Activated CD4-positive, alpha-beta T cell treated with anti-CD3 and anti-CD28 coated beads, Interleukin-2, amount 50 U/mL, for 16 hours (primary cell): ENCODE measurements around the gene RWDD1.
A peak's percentile ranks its signal among the peaks of the same experiment; 100 is the strongest.

Experiments used
- DNase-seq: peaks from one replicate; pipeline ENCODE4 v3.0.0-alpha.2; 2020

Gene RWDD1

GRCh38 chr6:116570856-116571682 is at the start of gene RWDD1:
Gene RWDD1 (plus strand): TSS chr6:116571504. CDS start chr6:116571583, 79 bp downstream.
- DNase-seq, result peak; percentile 99

GRCh38 chr6:116522896-116523295 is 48.4 kb upstream of the RWDD1 start:
- no peak for DNase-seq

- no peak for DNase-seq
Observed at GRCh38 chr6:116524236-116524635, 47.1 kb upstream of the RWDD1 start.

GRCh38 chr6:116528133-116528532 is 43.2 kb upstream of the RWDD1 start:
- no peak for DNase-seq

GRCh38 chr6:116528780-116529179 is 42.5 kb upstream of the RWDD1 start:
- DNase-seq, result no peak

- DNase-seq, result no peak
Observed at GRCh38 chr6:116529466-116530290, 41.6 kb upstream of the RWDD1 start.

- DNase-seq, result no peak
Observed at GRCh38 chr6:116530436-116530835, 40.9 kb upstream of the RWDD1 start.

- DNase-seq, result peak; percentile 62
Observed at GRCh38 chr6:116531675-116532570, 39.4 kb upstream of the RWDD1 start.

GRCh38 chr6:116533233-116533957 is 37.9 kb upstream of the RWDD1 start:
- DNase-seq, result no peak

GRCh38 chr6:116535109-116535508 is 36.2 kb upstream of the RWDD1 start:
- no peak for DNase-seq

- DNase-seq, result peak; percentile 60
Observed at GRCh38 chr6:116536216-116536621, 35.1 kb upstream of the RWDD1 start.

- no peak for DNase-seq
Observed at GRCh38 chr6:116542426-116542825, 28.9 kb upstream of the RWDD1 start.

- DNase-seq, result no peak
Observed at GRCh38 chr6:116543149-116543548, 28.2 kb upstream of the RWDD1 start.

GRCh38 chr6:116545651-116546050 is 25.7 kb upstream of the RWDD1 start, which contains the start of gene TRAPPC3L:
Gene TRAPPC3L (minus strand): TSS chr6:116545684. CDS start chr6:116545514, 170 bp downstream.
- no peak for DNase-seq

- no peak for DNase-seq
Observed at GRCh38 chr6:116547358-116547757, 23.9 kb upstream of the RWDD1 start.

- no peak for DNase-seq
Observed at GRCh38 chr6:116550796-116551195, 20.5 kb upstream of the RWDD1 start.

GRCh38 chr6:116553451-116553850 is 17.9 kb upstream of the RWDD1 start, which contains the start of gene CALHM4:
Gene CALHM4 (plus strand): TSS chr6:116553751. CDS start chr6:116553794, 43 bp downstream.
- DNase-seq, result no peak

- DNase-seq, result no peak
Observed at GRCh38 chr6:116556065-116556464, 15.2 kb upstream of the RWDD1 start.

- DNase-seq, result no peak
Observed at GRCh38 chr6:116556814-116557415, 14.4 kb upstream of the RWDD1 start.

- DNase-seq, result no peak
Observed at GRCh38 chr6:116557893-116558292, 13.4 kb upstream of the RWDD1 start.

GRCh38 chr6:116560130-116560529 is 11.2 kb upstream of the RWDD1 start:
- no peak for DNase-seq
